Breast epithelium (tissue), 4 donors: Measurements from ENCODE around the gene SHC1. TPM values are rescaled to one million over a fixed set of nuclear protein-coding genes. Genes with fewer than 3 reads are reported as not detected.
A peak's percentile ranks its signal among the peaks of the same experiment; 100 is the strongest.

ENCODE experiments used
- DNase-seq, 2 donors: peaks; one replicate each; pipeline ENCODE4 v3.0.0-alpha.2; 2019; ENCODE audit warnings: low spot score in 2 of 2
- H3K27ac ChIP-seq, 2 donors: fragments of 200-600 bp; sonication (generic) in 1 of 2; one replicate each; pipeline ENCODE4 v1.5.1; 2016 to 2019; ENCODE audit warnings: mild to moderate bottlenecking in 1 of 2
- H3K27me3 ChIP-seq, 2 donors: fragments of 200-600 bp; sonication (generic) in 1 of 2; one replicate each; pipeline versions ENCODE4 v1.5.1 to v1.6.0; 2017 to 2019; ENCODE audit warnings: control low read depth in 1 of 2, mild to moderate bottlenecking in 1 of 2
- H3K36me3 ChIP-seq: fragments of 200-600 bp; one replicate; pipeline ENCODE4 v1.5.1; 2019
- H3K4me1 ChIP-seq, 2 donors: fragments of 200-600 bp; sonication (generic); one replicate each; pipeline ENCODE4 v1.5.1; 2016 to 2019; ENCODE audit warnings: control low read depth in 1 of 2
- H3K4me3 ChIP-seq, 3 donors: fragments of 200-600 bp; sonication (generic); 1 replicate in 2 of 3; 2 replicates in 1 of 3; pipeline ENCODE4 v1.5.1; 2016 to 2019; ENCODE audit warnings: mild to moderate bottlenecking in 3 of 3, moderate library complexity in 2 of 3
- H3K9me3 ChIP-seq, 2 donors: fragments of 200-600 bp; sonication (generic) in 1 of 2; one replicate each; pipeline ENCODE4 v1.5.1; 2016 to 2019; ENCODE audit warnings: control low read depth in 1 of 2
- CTCF ChIP-seq, 3 donors: fragments of 450-650 bp; IDR thresholded peaks; one replicate each; pipeline ENCODE4 v1.5.1; 2016 to 2017; ENCODE audit warnings: antibody characterized with exemption in 3 of 3, mild to moderate bottlenecking in 3 of 3, moderate library complexity in 3 of 3
- POLR2A ChIP-seq: fragments of 450-650 bp; IDR thresholded peaks from one replicate; pipeline ENCODE4 v1.6.1; 2016; ENCODE audit warnings: antibody characterized with exemption, mild to moderate bottlenecking, moderate library complexity
- POLR2AphosphoS5 ChIP-seq, 3 donors: sonication (generic); formaldehyde crosslinking; IDR thresholded peaks; one replicate each; pipeline ENCODE4 v1.6.1; 2017; ENCODE audit warnings: antibody characterized with exemption in 3 of 3
- intact Hi-C: fragments of 100-400 bp; cut with DNase I; formaldehyde crosslinking; loops from one replicate; pipeline ENCODE4 v1.15.1; 2023; ENCODE audit warnings: low total_unique reads
- total RNA-seq, 3 donors: library from RNA; depleted of rRNA; stranded (reverse); fragments of >200 nt; gene quantifications; one replicate each; pipeline ENCODE4 v1.1.0, GENCODE V29; 2016

The SHC1 gene
- total RNA-seq, 3 donors from 2014 or later, result 94.4 to 177 (median 134) TPM

GRCh38 chr1:154952664-154953063 lies 17.9 kb downstream of the SHC1 start:
- intact Hi-C loops, result loop anchor here (10.0 kb wide), 1 partner anchor 112 kb away; the partner anchor contains the start of gene EFNA4
- Histone ChIP-seq H3K27ac (no peak overlapping the region), H3K4me3 (no peak overlapping the region), H3K36me3 (no peaks in the 10 kb centered on the region), H3K9me3 (no peaks in the 10 kb centered on the region), H3K27me3 (no peaks in the 10 kb centered on the region), H3K4me1 (peaks cover 0 to 23% of the 10 kb centered on the region in 2 donors)
- DNase-seq, result no peak
- TF ChIP-seq POLR2AphosphoS5 (IDR thresholded peaks at IDR 0.05), result no peak
- TF ChIP-seq CTCF (IDR thresholded peaks at IDR 0.05), result no peak
- no peak for TF ChIP-seq POLR2A

- no peak overlapping the region for H3K4me3 ChIP-seq
- no peak for DNase-seq
- intact Hi-C loops, result loop anchor here (10.0 kb wide), 1 partner anchor 113 kb away; the partner anchor contains the start of gene EFNA4
- no peak overlapping the region for H3K27ac ChIP-seq
- H3K4me1 ChIP-seq, result peaks cover 0 to 23% of the 10 kb centered on the region in 2 donors
- no peaks in the 10 kb centered on the region for H3K9me3 ChIP-seq
- no peaks in the 10 kb centered on the region for H3K27me3 ChIP-seq
- TF ChIP-seq POLR2AphosphoS5 (IDR thresholded peaks at IDR 0.05) (no peak), POLR2A (no peak), CTCF (IDR thresholded peaks at IDR 0.05) (no peak)
- no peaks in the 10 kb centered on the region for H3K36me3 ChIP-seq
Observed at GRCh38 chr1:154951901-154952657, 18.5 kb downstream of the SHC1 start.

- no peak overlapping the region for H3K27ac ChIP-seq
- no peaks in the 10 kb centered on the region for H3K36me3 ChIP-seq
- intact Hi-C loops, result no loop called here
- TF ChIP-seq POLR2AphosphoS5 (IDR thresholded peaks at IDR 0.05), result no peak
- TF ChIP-seq CTCF (IDR thresholded peaks at IDR 0.05), result no peak
- TF ChIP-seq POLR2A, result no peak
- H3K4me3 ChIP-seq, result no peak overlapping the region
- no peaks in the 10 kb centered on the region for H3K9me3 ChIP-seq
- peaks cover 0 to 4% of the 10 kb centered on the region in 2 donors for H3K4me1 ChIP-seq
- DNase-seq, result no peak
- H3K27me3 ChIP-seq, result no peaks in the 10 kb centered on the region
Observed at GRCh38 chr1:154948079-154948478, 22.5 kb downstream of the SHC1 start.

- H3K36me3 ChIP-seq, result no peaks in the 10 kb centered on the region
- H3K27me3 ChIP-seq, result no peaks in the 10 kb centered on the region
- H3K27ac ChIP-seq, result peak overlapping the region in 1 of 2 donors; percentile 26
- TF ChIP-seq CTCF (IDR thresholded peaks at IDR 0.05), result no peak
- no peak for TF ChIP-seq POLR2A
- TF ChIP-seq POLR2AphosphoS5 (IDR thresholded peaks at IDR 0.05), result no peak
- H3K4me1 ChIP-seq, result peaks cover 0 to 4% of the 10 kb centered on the region in 2 donors
- intact Hi-C loops, result no loop called here
- H3K4me3 ChIP-seq, result no peak overlapping the region
- DNase-seq, result no peak
- no peaks in the 10 kb centered on the region for H3K9me3 ChIP-seq
Observed at GRCh38 chr1:154945962-154946850, 24.3 kb downstream of the SHC1 start.
